Retinal pigment epithelial cell (primary cell): ENCODE measurements around the gene CHDH.
A peak's percentile ranks its signal among the peaks of the same experiment; 100 is the strongest.

ENCODE experiments used
- DNase-seq: peaks from one replicate; pipeline ENCODE4 v3.0.0-alpha.2; 2010; ENCODE audit warnings: low read depth
- H3K4me3 ChIP-seq: 2 replicates; pipeline ENCODE4 v1.5.1; 2011; ENCODE audit warnings: mild to moderate bottlenecking, low read length, control low read depth, moderate library complexity
- CTCF ChIP-seq: conservative IDR thresholded peaks from 2 replicates; pipeline ENCODE4 v1.5.1; 2011; ENCODE audit warnings: low read depth, low read length, control low read depth, inconsistent platforms

Gene CHDH

DNA sequence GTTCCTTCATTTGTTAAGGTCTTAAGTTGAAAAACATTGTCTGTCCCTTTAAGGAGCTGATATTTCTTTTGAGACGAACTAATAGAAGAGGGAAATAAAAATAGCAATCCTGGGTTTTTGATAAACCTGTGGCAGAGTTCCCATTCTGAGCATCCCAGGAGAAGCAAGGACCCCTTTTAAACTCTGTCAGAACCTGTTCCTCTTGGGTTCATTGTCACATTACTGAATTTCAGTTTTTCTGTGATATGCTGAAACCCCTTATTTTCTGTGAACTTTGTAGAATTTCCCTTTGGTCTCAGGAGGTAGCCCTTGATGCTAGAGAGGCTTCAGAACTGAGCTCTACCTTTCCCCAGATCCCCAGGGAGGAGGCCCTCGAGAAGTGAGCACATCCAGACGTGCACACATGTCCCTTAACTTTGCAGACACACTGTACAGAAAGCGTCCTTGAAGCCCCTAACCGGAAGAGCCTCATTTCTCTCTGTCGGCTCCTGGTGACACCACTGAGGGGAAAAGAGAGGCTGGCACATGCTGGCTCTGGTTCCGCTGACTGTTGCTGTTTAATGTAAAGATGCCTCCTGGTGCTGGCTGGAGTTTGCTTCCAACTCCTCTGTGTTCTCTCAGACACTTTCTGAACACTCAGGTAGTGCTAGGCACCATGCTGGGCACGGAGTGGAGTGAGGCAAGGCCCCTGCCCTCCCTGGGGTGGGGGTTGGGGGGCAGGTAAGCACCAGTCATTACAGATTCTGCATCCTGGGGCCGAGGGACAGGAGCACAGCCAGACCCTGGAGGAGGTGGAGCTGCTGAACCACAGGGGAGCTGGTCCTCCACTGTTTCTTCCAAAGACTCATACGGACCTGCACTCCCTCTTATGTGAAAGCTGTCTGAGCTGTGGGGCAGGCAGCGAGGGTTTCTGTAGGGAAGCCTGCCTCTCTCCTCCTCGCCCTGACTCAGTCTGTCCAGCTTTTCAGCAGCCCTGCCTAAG, 77.5 kb downstream of the CHDH start:
- no peak overlapping the region for H3K4me3 ChIP-seq
- DNase-seq, result no peak
- TF ChIP-seq CTCF, result no peak

GRCh38 chr3:53766706-53767105, 79.5 kb downstream of the CHDH start:
- H3K4me3 ChIP-seq, result no peak overlapping the region
- no peak for DNase-seq
- TF ChIP-seq CTCF, result peak; percentile 7

GRCh38 chr3:53765753-53766152, 80.5 kb downstream of the CHDH start:
- no peak for TF ChIP-seq CTCF

GRCh38 chr3:53764026-53764775, 82.0 kb downstream of the CHDH start:
- H3K4me3 ChIP-seq, result no peak overlapping the region
- TF ChIP-seq CTCF, result no peak
- DNase-seq, result no peak

More at GRCh38 chr3:53765753-53766152, 80.5 kb downstream of the CHDH start:
- no peak overlapping the region for H3K4me3 ChIP-seq
- no peak for DNase-seq

GRCh38 chr3:53763353-53763752, 82.9 kb downstream of the CHDH start:
- DNase-seq, result no peak
- no peak overlapping the region for H3K4me3 ChIP-seq
- no peak for TF ChIP-seq CTCF
